ENCODE results near the gene GPR68.

DNA sequence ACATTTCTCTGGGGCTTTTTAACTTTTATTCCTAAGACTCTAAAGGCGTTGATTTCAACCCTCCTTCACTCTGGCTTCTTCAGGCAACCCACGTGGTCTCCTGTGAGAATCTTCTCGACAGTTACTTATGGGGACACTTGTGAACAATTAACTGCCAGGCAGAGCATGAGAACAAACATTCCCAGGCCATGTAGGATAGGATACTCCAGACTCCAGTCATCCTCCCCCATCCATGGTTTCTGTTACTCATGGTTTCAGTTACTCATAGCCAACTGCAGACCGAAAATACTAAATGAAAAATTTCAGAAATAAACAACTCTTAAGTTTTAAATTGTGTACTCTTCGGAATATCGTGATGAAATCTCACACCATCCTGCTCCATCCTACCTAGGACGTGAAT lies 19.5 kb downstream of the GPR68 start:
- TF ChIP-seq RAD21 (IDR thresholded peaks at IDR 0.05; ENCODE audit: low read length), result no peak
- TF ChIP-seq, protein P1, sequence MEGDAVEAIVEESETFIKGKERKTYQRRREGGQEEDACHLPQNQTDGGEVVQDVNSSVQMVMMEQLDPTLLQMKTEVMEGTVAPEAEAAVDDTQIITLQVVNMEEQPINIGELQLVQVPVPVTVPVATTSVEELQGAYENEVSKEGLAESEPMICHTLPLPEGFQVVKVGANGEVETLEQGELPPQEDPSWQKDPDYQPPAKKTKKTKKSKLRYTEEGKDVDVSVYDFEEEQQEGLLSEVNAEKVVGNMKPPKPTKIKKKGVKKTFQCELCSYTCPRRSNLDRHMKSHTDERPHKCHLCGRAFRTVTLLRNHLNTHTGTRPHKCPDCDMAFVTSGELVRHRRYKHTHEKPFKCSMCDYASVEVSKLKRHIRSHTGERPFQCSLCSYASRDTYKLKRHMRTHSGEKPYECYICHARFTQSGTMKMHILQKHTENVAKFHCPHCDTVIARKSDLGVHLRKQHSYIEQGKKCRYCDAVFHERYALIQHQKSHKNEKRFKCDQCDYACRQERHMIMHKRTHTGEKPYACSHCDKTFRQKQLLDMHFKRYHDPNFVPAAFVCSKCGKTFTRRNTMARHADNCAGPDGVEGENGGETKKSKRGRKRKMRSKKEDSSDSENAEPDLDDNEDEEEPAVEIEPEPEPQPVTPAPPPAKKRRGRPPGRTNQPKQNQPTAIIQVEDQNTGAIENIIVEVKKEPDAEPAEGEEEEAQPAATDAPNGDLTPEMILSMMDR (conservative IDR thresholded peaks at IDR 0.05; ENCODE audit: low read depth, low read length), result no peak

All from IMR-90 (cell line).